GM12872 (cell line): Measurements from ENCODE around the gene FAM174A.

ENCODE experiments used
- TF ChIP-seq, protein P1 (sequence below): IDR thresholded peaks from 3 replicates; pipeline ENCODE4 v1.5.1; 2011; ENCODE audit warnings: low read depth, mild to moderate bottlenecking, low read length, moderate library complexity; ENCODE audit not compliant: insufficient read depth

FAM174A gene

DNA sequence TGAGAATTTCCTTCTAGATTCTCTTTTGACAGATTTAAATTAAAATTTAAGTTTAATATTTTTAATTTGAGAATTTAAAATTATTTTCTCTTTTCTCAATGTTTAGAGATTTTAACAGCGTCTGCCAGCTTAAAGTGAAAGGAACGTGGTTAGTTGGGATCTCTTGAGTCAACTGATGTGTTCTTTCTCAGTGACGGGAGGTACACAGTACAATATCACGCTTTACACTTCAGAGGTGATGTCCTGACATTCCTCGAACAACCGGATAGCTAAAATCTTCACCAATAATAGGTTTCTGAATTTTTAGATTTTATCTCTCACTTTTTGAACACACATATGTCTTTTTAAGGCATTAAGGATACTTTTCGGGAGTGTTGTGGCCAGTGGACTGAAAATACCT is 81.1 kb downstream of the FAM174A start:
- TF ChIP-seq, protein P1, sequence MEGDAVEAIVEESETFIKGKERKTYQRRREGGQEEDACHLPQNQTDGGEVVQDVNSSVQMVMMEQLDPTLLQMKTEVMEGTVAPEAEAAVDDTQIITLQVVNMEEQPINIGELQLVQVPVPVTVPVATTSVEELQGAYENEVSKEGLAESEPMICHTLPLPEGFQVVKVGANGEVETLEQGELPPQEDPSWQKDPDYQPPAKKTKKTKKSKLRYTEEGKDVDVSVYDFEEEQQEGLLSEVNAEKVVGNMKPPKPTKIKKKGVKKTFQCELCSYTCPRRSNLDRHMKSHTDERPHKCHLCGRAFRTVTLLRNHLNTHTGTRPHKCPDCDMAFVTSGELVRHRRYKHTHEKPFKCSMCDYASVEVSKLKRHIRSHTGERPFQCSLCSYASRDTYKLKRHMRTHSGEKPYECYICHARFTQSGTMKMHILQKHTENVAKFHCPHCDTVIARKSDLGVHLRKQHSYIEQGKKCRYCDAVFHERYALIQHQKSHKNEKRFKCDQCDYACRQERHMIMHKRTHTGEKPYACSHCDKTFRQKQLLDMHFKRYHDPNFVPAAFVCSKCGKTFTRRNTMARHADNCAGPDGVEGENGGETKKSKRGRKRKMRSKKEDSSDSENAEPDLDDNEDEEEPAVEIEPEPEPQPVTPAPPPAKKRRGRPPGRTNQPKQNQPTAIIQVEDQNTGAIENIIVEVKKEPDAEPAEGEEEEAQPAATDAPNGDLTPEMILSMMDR = no peak

DNA sequence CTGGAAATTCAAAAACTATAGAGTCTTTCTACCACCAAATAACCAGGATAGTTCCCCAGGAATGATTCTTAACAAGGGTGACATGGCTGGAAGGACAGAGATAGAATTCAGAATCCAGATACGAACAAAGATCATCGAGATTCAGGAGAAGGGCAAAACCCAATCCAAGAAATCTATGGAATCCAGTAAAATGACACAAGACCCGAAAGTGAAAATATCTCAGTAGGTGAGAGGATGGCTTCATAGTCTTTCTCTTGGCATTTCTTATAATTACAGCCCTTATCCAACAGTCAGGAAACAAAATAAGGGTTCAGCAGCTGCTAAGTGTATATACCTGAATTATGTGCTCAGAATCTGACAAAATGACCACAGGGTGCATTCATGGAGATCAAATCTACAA is 81.8 kb downstream of the FAM174A start:
- TF ChIP-seq, protein P1 = no peak

DNA sequence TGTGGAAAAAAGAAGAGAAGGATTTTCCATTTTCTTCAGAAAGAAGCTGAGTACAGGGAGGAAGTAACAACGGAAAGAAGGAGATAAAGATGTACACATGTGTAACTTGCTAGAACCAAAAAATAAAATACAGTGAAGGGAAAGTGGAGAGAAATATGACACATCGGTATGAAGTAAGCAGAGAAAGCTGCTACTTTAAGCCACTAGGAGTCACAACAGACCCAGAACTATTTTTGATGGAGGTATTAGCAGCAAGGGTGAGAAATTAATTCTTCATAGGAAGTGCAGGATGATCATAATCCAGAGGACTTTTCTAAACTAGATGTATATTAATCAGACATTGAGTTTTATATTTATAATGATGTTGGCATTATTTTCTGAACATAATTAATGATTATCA is 88.5 kb downstream of the FAM174A start:
- TF ChIP-seq, protein P1 = peak; percentile 57

DNA sequence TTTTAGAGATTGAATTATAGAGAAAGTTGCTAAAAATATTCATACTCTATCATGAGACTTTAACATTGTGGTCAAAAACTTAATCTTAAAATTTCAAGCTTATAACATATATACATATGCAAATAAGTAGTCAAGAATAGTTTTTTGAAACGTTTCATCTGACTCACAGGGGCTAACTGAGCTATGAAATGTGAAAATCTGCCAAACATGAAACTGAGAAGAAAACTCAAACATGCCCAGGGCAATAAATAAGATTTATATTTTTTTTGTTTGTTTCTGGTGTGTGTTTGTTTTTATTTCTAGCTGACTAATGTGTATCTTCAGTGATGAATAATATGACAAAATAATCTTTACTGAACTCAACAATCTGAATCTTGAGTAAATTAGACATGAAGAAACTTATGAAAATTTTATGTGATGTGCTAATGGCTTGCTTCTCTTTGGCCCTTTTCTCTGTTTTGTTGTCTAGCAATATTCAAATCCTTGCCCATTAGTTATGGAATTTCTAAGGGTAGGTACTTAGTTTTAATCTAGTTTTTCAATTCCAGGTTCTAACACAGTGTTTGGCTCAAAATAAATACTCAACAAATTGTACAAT is 99.9 kb downstream of the FAM174A start:
- TF ChIP-seq, protein P1 = no peak
